ENCODE measurements around the gene MNS1.

- TF ChIP-seq, protein P1, sequence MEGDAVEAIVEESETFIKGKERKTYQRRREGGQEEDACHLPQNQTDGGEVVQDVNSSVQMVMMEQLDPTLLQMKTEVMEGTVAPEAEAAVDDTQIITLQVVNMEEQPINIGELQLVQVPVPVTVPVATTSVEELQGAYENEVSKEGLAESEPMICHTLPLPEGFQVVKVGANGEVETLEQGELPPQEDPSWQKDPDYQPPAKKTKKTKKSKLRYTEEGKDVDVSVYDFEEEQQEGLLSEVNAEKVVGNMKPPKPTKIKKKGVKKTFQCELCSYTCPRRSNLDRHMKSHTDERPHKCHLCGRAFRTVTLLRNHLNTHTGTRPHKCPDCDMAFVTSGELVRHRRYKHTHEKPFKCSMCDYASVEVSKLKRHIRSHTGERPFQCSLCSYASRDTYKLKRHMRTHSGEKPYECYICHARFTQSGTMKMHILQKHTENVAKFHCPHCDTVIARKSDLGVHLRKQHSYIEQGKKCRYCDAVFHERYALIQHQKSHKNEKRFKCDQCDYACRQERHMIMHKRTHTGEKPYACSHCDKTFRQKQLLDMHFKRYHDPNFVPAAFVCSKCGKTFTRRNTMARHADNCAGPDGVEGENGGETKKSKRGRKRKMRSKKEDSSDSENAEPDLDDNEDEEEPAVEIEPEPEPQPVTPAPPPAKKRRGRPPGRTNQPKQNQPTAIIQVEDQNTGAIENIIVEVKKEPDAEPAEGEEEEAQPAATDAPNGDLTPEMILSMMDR (IDR thresholded peaks at IDR 0.05): no peak
- TF ChIP-seq POLR2A (IDR thresholded peaks at IDR 0.05): no peak
These were observed 19.4 kb upstream of the MNS1 start for GRCh38 chr15:56484287-56484686.
